HEK293T (cell line): ENCODE results near the gene RER1.

Source experiments
- BHLHE40 ChIP-seq: fragments of 450-650 bp; IDR thresholded peaks from 2 replicates; pipeline ENCODE4 v1.6.1; 2016; ENCODE audit warnings: mild to moderate bottlenecking, moderate library complexity, borderline replicate concordance
- CTBP1 ChIP-seq: fragments of 450-650 bp; IDR thresholded peaks from 2 replicates; pipeline ENCODE4 v1.6.1; 2016; ENCODE audit warnings: borderline replicate concordance
- ELF4 ChIP-seq: fragments of 450-650 bp; IDR thresholded peaks from 2 replicates; pipeline ENCODE4 v1.6.1; 2017; ENCODE audit warnings: antibody characterized with exemption
- FOXA1 ChIP-seq: fragments of 450-650 bp; IDR thresholded peaks from 2 replicates; pipeline ENCODE4 v1.6.1; 2016; ENCODE audit warnings: mild to moderate bottlenecking
- FOXK2 ChIP-seq: fragments of 450-650 bp; IDR thresholded peaks from 2 replicates; pipeline ENCODE4 v1.6.1; 2016; ENCODE audit warnings: mild to moderate bottlenecking
- FOXM1 ChIP-seq: fragments of 450-650 bp; IDR thresholded peaks from 2 replicates; pipeline ENCODE4 v1.6.1; 2017; ENCODE audit warnings: mild to moderate bottlenecking, borderline replicate concordance
- HDGF ChIP-seq: fragments of 450-650 bp; IDR thresholded peaks from 2 replicates; pipeline ENCODE4 v1.6.1; 2017; ENCODE audit warnings: antibody characterized with exemption, borderline replicate concordance
- L3MBTL2 ChIP-seq: fragments of 450-650 bp; conservative IDR thresholded peaks from 2 replicates; pipeline ENCODE4 v1.6.1; 2016; ENCODE audit warnings: mild to moderate bottlenecking
- LEF1 ChIP-seq: fragments of 450-650 bp; IDR thresholded peaks from 2 replicates; pipeline ENCODE4 v1.6.1; 2017; ENCODE audit warnings: mild to moderate bottlenecking, borderline replicate concordance
- NFRKB ChIP-seq: fragments of 450-650 bp; IDR thresholded peaks from 2 replicates; pipeline ENCODE4 v1.6.1; 2016; ENCODE audit warnings: mild to moderate bottlenecking, moderate library complexity
- SP1 ChIP-seq: fragments of 450-650 bp; IDR thresholded peaks from 2 replicates; pipeline ENCODE4 v1.6.1; 2017
- SUZ12 ChIP-seq: fragments of 450-650 bp; IDR thresholded peaks from 2 replicates; pipeline ENCODE4 v1.6.1; 2016; ENCODE audit warnings: mild to moderate bottlenecking
- TARDBP ChIP-seq: fragments of 450-650 bp; IDR thresholded peaks from 2 replicates; pipeline ENCODE4 v1.6.1; 2016
- ZNF384 ChIP-seq: fragments of 450-650 bp; IDR thresholded peaks from 2 replicates; pipeline ENCODE4 v1.6.1; 2016

- TF ChIP-seq BHLHE40 (no peak), FOXM1 (no peak), FOXK2 (no peak), SP1 (no peak), SUZ12 (no peak), ZNF384 (no peak), NFRKB (no peak), L3MBTL2 (no peak), TARDBP (no peak), HDGF (no peak), FOXA1 (no peak), LEF1 (no peak), ELF4 (no peak), CTBP1 (no peak)
Measured at GRCh38 chr1:2447276-2448097, 55.8 kb downstream of the RER1 start.
